GM12865 (cell line): ENCODE data around the gene PLXDC2.
A peak's percentile ranks its signal among the peaks of the same experiment; 100 is the strongest.
"Not testable (repeated sequence)": the region's sequence is repeated elsewhere in the genome, so short reads cannot be mapped to it uniquely, and the experiment has no call there.

ENCODE experiments used
- DNase-seq: peaks from one replicate; pipeline ENCODE4 v3.0.0; 2010; ENCODE audit warnings: low read depth
- H3K4me3 ChIP-seq: 2 replicates; pipeline ENCODE4 v1.5.1; 2011; ENCODE audit warnings: mild to moderate bottlenecking, low read depth, low read length, control low read depth
- CTCF ChIP-seq: IDR thresholded peaks from 2 replicates; pipeline ENCODE4 v1.5.1; 2011; ENCODE audit warnings: low read length, control low read depth, low read depth, inconsistent platforms; ENCODE audit not compliant: insufficient read depth; ENCODE audit errors: missing control alignments

PLXDC2 gene

GRCh38 chr10:20180766-20181165 lies 364.5 kb downstream of the PLXDC2 start:
- no peak for TF ChIP-seq CTCF

DNA sequence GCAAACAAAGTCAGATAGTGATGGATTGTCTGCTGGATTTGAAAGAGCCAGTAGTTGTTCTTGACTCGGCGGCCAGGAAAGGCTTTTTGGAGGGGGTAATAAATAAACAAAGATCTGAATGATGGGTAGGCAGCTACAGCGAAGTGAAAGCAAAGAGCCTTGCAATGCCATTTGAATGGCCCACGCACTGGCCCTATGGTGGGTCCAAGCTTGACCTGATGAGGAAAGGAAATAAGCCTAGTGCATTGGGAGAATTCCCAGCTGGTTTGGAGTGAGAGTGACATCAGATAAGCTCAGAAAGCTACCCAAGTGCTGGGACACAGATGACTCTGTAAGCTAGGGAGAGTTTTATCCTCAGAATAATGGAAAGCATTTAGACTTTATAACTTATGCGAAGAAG lies 365.2 kb downstream of the PLXDC2 start:
- H3K4me3 ChIP-seq, result no peak overlapping the region
- peak; percentile 1 for DNase-seq
- no peak for TF ChIP-seq CTCF

More at GRCh38 chr10:20180766-20181165, 364.5 kb downstream of the PLXDC2 start:
- no peak for DNase-seq
- H3K4me3 ChIP-seq, result no peak overlapping the region

- no peak for DNase-seq
- H3K4me3 ChIP-seq, result no peak overlapping the region
- TF ChIP-seq CTCF, result no peak
These were observed 368.9 kb downstream of the PLXDC2 start for GRCh38 chr10:20185116-20185515.

- H3K4me3 ChIP-seq, DNase-seq: not testable (repeated sequence)
These were observed 375.2 kb downstream of the PLXDC2 start for GRCh38 chr10:20191392-20191791.

DNA sequence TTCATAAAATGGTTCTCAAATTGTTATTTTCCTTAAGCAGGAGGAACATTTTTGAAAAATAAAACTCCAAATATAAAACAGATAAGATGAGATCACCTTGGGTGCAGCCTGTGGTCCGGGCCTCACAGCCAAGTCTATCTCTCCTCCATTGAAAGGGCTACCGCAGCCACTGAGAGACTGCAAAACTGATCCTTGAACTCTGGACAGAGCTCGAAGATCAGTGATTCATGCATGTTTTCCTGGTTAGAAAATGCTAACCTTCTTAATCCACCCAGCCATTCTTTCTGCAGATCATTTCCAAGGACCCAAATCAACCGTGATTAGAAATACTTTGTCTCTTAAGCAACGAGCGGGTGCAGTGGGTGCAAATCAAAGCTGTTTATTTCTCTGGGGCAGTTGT lies 378.8 kb downstream of the PLXDC2 start:
- no peak for TF ChIP-seq CTCF
- no peak overlapping the region for H3K4me3 ChIP-seq
- DNase-seq, result no peak

DNA sequence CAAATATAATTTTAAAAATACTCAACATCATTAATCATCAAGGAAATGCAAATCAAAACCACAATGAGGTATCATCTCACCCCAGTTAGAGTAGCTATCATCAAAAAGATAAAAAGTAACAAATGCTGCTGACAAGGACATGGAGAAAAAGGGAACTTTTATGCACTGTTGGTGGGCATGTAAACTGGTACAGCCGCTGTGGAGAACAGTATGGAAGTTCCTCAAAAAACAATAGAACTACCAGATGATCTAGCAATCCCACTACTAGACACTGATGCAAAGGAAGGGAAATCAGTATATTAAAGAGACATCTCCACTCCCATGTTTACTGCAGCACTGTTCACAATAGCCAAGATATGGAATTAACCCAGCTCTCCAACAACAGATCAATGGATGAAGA lies 384.5 kb downstream of the PLXDC2 start:
- no peak for DNase-seq
- no peak for TF ChIP-seq CTCF
- H3K4me3 ChIP-seq, result no peak overlapping the region

GRCh38 chr10:20202337-20202736 lies 386.1 kb downstream of the PLXDC2 start:
- no peak overlapping the region for H3K4me3 ChIP-seq

More at GRCh38 chr10:20202337-20202736, 386.1 kb downstream of the PLXDC2 start:
- DNase-seq, result no peak
- no peak for TF ChIP-seq CTCF
